ENCODE results near the gene C1orf21.

GRCh38 chr1:184379111-184379752 is 7.6 kb upstream of the C1orf21 start:
- TF ChIP-seq SP1 (IDR thresholded peaks at IDR 0.05) (no peak), ELF4 (IDR thresholded peaks at IDR 0.05) (no peak), SUZ12 (IDR thresholded peaks at IDR 0.05) (no peak), BHLHE40 (IDR thresholded peaks at IDR 0.05; ENCODE audit: borderline replicate concordance) (no peak), FOXA1 (IDR thresholded peaks at IDR 0.05) (no peak), FOXK2 (IDR thresholded peaks at IDR 0.05) (no peak), TARDBP (IDR thresholded peaks at IDR 0.05) (no peak), ZNF384 (IDR thresholded peaks at IDR 0.05) (no peak), ARNT (IDR thresholded peaks at IDR 0.05) (no peak), FOXM1 (IDR thresholded peaks at IDR 0.05; ENCODE audit: borderline replicate concordance) (no peak), HDGF (IDR thresholded peaks at IDR 0.05; ENCODE audit: borderline replicate concordance) (no peak)

Data from HEK293T (cell line).